Upper lobe of right lung (tissue), 1 donor: ENCODE results near the gene FADS6. TPM values are rescaled to one million over a fixed set of nuclear protein-coding genes. Genes with fewer than 3 reads are reported as not detected.

ENCODE experiments used
- ATAC-seq: fragments of 200-7000 bp; cut with Tn5 transposase; one replicate; pipeline ENCODE4 v1.9.1; 2020; ENCODE audit warnings: mild to moderate bottlenecking, moderate library complexity
- DNase-seq: peaks from one replicate; pipeline ENCODE4 v3.0.0-alpha.2; 2020
- H3K27ac ChIP-seq: fragments of 200-600 bp; one replicate; pipeline ENCODE4 v1.8.0; 2022
- H3K27me3 ChIP-seq: fragments of 200-600 bp; one replicate; pipeline ENCODE4 v1.8.0; 2022; ENCODE audit warnings: mild to moderate bottlenecking
- H3K36me3 ChIP-seq: fragments of 200-600 bp; one replicate; pipeline ENCODE4 v1.8.0; 2022
- H3K4me1 ChIP-seq: fragments of 200-600 bp; one replicate; pipeline ENCODE4 v1.8.0; 2022
- H3K4me3 ChIP-seq: fragments of 200-600 bp; one replicate; pipeline ENCODE4 v1.8.0; 2022; ENCODE audit warnings: mild to moderate bottlenecking
- H3K9me3 ChIP-seq: fragments of 200-600 bp; one replicate; pipeline ENCODE4 v1.8.0; 2022
- intact Hi-C: fragments of 100-400 bp; cut with DNase I; formaldehyde crosslinking; loops from one replicate; pipeline ENCODE4 v1.11.0; 2022
- total RNA-seq: library from RNA; stranded (reverse); fragmentation: NEBNext Ultra II Directional; extraction: Animal tissue kit (Norgen Biotek cat#: 25700); gene quantifications from one replicate; pipeline ENCODE4 v1.2.1, GENCODE V29; 2021
- TF ChIP-seq, protein P1 (sequence below): fragments of 200-600 bp; IDR thresholded peaks from one replicate; pipeline ENCODE4 v1.8.0; 2022; ENCODE audit warnings: antibody characterized with exemption
- donor health status: DM: no; HTN: yes; CAD: no; lungs with severe emphysema.

The FADS6 gene
- total RNA-seq, 1 donor from 2014 or later = not detected

DNA sequence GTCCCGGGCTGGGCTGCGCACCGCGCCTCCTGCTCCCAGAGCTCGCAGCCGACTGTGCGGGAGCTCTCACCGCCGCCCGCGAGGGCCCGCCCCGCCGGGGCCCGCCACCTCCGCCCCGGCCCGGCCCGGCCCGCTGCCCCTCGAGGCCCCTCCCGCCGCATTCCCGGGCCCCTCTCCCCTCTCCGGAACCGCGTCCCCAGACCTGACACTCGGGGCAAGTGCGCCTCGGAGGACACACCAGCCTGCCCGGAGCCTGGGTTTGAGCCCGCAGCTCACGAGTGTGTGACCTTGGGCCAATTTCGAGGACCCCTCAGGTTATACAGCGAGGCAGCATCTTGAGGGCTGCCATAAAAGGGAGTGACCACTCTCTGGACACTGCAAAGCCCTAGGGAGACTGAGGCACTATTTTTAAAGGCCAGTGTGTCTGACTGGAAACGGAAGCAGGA, 31.7 kb downstream of the FADS6 start:
- no peak for ATAC-seq

GRCh38 chr17:74860872-74861661, 32.4 kb downstream of the FADS6 start:
- H3K4me1 ChIP-seq = peaks cover 20% of the 10 kb centered on the region
- no peaks in the 10 kb centered on the region for H3K36me3 ChIP-seq
- no peak for ATAC-seq
- H3K27ac ChIP-seq = no peak overlapping the region
- no peak for DNase-seq
- H3K4me3 ChIP-seq = no peak overlapping the region
- no peaks in the 10 kb centered on the region for H3K9me3 ChIP-seq
- intact Hi-C loops = loop anchor here (10.0 kb wide), 1 partner anchor 116 kb away; the partner anchor contains the start of gene NHERF1
- TF ChIP-seq, protein P1, sequence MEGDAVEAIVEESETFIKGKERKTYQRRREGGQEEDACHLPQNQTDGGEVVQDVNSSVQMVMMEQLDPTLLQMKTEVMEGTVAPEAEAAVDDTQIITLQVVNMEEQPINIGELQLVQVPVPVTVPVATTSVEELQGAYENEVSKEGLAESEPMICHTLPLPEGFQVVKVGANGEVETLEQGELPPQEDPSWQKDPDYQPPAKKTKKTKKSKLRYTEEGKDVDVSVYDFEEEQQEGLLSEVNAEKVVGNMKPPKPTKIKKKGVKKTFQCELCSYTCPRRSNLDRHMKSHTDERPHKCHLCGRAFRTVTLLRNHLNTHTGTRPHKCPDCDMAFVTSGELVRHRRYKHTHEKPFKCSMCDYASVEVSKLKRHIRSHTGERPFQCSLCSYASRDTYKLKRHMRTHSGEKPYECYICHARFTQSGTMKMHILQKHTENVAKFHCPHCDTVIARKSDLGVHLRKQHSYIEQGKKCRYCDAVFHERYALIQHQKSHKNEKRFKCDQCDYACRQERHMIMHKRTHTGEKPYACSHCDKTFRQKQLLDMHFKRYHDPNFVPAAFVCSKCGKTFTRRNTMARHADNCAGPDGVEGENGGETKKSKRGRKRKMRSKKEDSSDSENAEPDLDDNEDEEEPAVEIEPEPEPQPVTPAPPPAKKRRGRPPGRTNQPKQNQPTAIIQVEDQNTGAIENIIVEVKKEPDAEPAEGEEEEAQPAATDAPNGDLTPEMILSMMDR = no peak
- H3K27me3 ChIP-seq = peaks cover 41% of the 10 kb centered on the region

More for the DNA sequence above, 31.7 kb downstream of the FADS6 start:
- Histone ChIP-seq H3K4me1 (peaks cover 20% of the 10 kb centered on the region), H3K27ac (no peak overlapping the region), H3K9me3 (no peaks in the 10 kb centered on the region), H3K4me3 (no peak overlapping the region), H3K36me3 (no peaks in the 10 kb centered on the region), H3K27me3 (peaks cover 41% of the 10 kb centered on the region)
- intact Hi-C loops = loop anchor here (2.0 to 10.0 kb wide), 2 partner anchors 71 to 117 kb away; partner anchors contain the start of gene NHERF1
- TF ChIP-seq, protein P1 = no peak
- DNase-seq = no peak

- Histone ChIP-seq H3K36me3 (no peaks in the 10 kb centered on the region), H3K4me3 (no peak overlapping the region), H3K4me1 (peaks cover 20% of the 10 kb centered on the region), H3K27ac (no peak overlapping the region), H3K9me3 (no peaks in the 10 kb centered on the region), H3K27me3 (peaks cover 47% of the 10 kb centered on the region)
- ATAC-seq (no peak), DNase-seq (no peak)
- TF ChIP-seq, protein P1 = no peak
- intact Hi-C loops = loop anchor here (10.0 kb wide), 1 partner anchor 116 kb away; the partner anchor contains the start of gene NHERF1
Measured at GRCh38 chr17:74860229-74860871, 33.1 kb downstream of the FADS6 start.

- Histone ChIP-seq H3K27me3 (peaks cover 54% of the 10 kb centered on the region), H3K4me1 (peaks cover 20% of the 10 kb centered on the region), H3K36me3 (no peaks in the 10 kb centered on the region), H3K9me3 (no peaks in the 10 kb centered on the region), H3K4me3 (no peak within 1 kb of the TSS), H3K27ac (no peak within 1 kb of the TSS)
- TF ChIP-seq, protein P1 = peak; percentile 37
- intact Hi-C loops = loop anchor here (10.0 kb wide), 1 partner anchor 115 kb away; the partner anchor contains the start of gene NHERF1
- ATAC-seq (peak; percentile 8), DNase-seq (no peak)
Measured at GRCh38 chr17:74859459-74860228, 33.8 kb downstream of the FADS6 start, which contains the start of gene GRIN2C. Gene GRIN2C (minus strand): TSS chr17:74859885. CDS start chr17:74855092, 4,793 bp downstream.
